GM06990 (cell line): ENCODE measurements around the gene S1PR1.

Experiments
- DNase-seq: peaks from one replicate; pipeline ENCODE4 v3.0.0-alpha.2; 2011; ENCODE audit not compliant: insufficient read length; ENCODE audit errors: extremely low read depth
- H3K27me3 ChIP-seq: replicated peaks from 2 replicates; pipeline ENCODE4 v1.6.0; 2011; ENCODE audit warnings: low read length; ENCODE audit not compliant: control insufficient read depth, insufficient read depth
- H3K36me3 ChIP-seq: 2 replicates; pipeline ENCODE4 v1.5.1; 2011; ENCODE audit warnings: low read length; ENCODE audit not compliant: control insufficient read depth, insufficient read depth
- H3K4me3 ChIP-seq: replicated peaks from 2 replicates; pipeline ENCODE4 v1.5.1; 2011; ENCODE audit warnings: low read depth, mild to moderate bottlenecking, control low read depth, low read length
- TF ChIP-seq, protein P1 (sequence below): IDR thresholded peaks from 2 replicates; pipeline ENCODE4 v1.5.1; 2011; ENCODE audit warnings: low read length, control low read depth, mild to moderate bottlenecking, inconsistent platforms; ENCODE audit not compliant: insufficient read depth, poor library complexity, severe bottlenecking

Gene S1PR1

DNA sequence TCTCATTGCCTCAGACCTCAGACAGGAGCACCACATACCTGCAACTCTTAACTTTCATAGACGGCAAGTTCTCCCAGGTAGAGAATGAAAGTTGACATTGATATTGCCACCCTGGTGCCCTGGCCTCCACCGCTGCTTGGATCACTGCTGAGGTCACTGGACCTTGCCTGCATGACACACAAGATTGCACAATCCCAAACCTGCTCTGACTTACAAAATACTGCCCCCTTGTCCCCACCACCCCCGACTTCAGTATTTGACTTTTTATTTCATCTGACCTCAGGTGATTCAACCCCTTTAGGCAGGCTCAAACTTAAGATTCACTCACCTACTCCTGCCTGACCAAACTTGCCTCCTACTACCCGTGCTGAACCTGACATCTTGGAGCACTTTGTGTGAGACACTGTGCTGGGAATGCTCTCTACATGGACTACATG is 43.1 kb upstream of the S1PR1 start:
- H3K36me3 ChIP-seq: no peaks in the 10 kb centered on the region
- DNase-seq: no peak
- H3K4me3 ChIP-seq: no peak overlapping the region
- H3K27me3 ChIP-seq: no peaks in the 10 kb centered on the region
- TF ChIP-seq, protein P1, sequence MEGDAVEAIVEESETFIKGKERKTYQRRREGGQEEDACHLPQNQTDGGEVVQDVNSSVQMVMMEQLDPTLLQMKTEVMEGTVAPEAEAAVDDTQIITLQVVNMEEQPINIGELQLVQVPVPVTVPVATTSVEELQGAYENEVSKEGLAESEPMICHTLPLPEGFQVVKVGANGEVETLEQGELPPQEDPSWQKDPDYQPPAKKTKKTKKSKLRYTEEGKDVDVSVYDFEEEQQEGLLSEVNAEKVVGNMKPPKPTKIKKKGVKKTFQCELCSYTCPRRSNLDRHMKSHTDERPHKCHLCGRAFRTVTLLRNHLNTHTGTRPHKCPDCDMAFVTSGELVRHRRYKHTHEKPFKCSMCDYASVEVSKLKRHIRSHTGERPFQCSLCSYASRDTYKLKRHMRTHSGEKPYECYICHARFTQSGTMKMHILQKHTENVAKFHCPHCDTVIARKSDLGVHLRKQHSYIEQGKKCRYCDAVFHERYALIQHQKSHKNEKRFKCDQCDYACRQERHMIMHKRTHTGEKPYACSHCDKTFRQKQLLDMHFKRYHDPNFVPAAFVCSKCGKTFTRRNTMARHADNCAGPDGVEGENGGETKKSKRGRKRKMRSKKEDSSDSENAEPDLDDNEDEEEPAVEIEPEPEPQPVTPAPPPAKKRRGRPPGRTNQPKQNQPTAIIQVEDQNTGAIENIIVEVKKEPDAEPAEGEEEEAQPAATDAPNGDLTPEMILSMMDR: no peak

DNA sequence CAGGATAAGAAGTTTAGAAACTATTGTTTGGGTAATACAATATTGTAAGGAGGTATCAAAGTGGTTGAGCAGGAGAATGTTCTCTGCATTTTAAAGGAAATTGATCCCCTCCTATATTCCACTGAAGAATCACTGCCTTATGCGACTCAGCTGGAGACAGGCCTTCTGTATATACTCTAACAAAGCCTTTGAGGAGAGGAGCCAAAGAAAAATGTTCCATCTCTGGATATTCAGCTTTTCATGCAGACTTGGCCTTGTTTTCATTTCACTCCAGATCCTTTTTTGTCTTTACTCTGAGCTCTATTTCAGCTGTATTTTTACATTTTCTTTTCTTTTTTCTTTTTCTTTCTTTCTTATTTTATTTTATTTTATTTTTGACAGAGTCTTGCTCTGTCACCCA is 42.1 kb upstream of the S1PR1 start:
- no peak for DNase-seq
- TF ChIP-seq, protein P1: no peak
- Histone ChIP-seq H3K27me3 (no peaks in the 10 kb centered on the region), H3K4me3 (no peak overlapping the region), H3K36me3 (no peaks in the 10 kb centered on the region)

DNA sequence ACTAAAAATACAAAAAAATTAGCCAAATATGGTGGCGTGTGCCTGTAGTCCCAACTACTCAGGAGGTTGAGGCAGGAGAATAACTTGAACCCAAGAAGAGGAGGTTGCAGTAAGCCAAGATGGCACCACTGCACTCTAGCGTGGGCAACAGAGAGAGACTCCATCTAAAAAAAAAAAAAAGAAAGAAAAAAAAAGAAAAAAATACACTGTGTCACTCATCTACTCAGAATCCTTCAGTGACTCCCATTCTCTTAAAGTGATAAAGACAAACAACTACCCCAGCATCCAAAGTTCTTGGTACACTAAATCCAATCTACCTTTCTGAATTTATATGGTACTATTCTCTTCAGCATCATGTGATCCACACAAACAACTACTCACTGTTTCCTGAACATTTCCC is 40.2 kb upstream of the S1PR1 start:
- Histone ChIP-seq H3K27me3 (no peaks in the 10 kb centered on the region), H3K36me3 (no peaks in the 10 kb centered on the region), H3K4me3 (no peak overlapping the region)
- no peak for DNase-seq
- TF ChIP-seq, protein P1: no peak

DNA sequence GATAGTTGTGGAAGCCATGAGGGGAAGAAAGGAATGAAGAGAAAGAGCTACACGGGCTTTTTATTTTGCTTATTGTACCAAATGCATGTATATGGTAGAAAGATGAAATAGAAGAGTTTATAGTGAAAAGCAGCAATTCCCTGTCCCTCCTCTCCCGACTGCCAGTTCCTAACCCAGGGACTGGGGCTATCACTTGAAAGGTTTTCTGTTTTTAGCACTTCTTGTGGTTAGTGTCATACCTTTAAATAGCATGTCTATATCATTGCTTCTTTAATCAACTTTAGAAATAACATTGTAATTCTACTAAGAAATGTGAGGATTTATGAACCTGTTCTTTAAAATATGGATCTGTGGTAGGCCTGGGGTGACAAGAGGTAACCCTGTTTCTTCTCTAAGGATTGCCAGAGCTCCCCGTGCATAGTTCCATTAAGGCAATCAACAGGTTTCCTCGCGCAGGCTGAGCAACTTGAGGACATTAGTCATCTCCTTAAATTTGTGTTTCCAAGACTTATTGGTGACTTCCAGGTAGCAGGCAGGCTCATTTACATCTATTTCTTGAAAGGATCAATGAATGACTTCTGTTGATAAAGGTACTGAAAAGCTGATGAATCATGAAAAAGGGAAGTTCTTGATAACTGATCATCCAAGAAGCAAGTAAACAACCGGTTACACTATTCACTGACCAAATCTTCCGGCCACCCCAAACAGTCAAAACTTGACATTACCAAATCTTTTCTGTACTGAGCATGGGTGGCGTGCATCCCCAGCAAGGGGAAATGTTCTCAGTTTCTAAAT is 37.8 kb upstream of the S1PR1 start:
- H3K36me3 ChIP-seq: no peaks in the 10 kb centered on the region
- no peak overlapping the region for H3K4me3 ChIP-seq
- H3K27me3 ChIP-seq: no peaks in the 10 kb centered on the region
- TF ChIP-seq, protein P1: no peak
- no peak for DNase-seq

DNA sequence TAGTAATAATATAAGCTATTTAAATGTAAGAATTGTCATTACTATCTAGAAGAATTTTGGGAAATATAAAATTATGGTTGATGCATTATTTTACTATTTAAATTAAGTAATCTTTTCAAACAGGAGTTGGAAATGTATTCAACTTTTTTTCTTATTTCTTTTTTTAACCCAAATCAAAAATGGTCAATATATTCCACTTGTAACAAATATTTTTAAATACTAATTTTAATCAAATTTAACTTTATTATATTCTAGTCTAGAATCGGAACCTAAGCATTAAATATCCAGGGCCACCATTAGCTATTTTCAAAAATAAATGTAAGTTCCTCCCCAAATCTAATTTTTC is 37.2 kb upstream of the S1PR1 start:
- DNase-seq: peak; percentile 69
- Histone ChIP-seq H3K36me3 (no peaks in the 10 kb centered on the region), H3K4me3 (no peak overlapping the region), H3K27me3 (no peaks in the 10 kb centered on the region)
- TF ChIP-seq, protein P1: no peak
